ENCODE results near the gene PRSS36. TPM values are rescaled to one million over a fixed set of nuclear protein-coding genes. Genes with fewer than 3 reads are reported as not detected.

PRSS36 gene
- total and polyA plus RNA-seq, 12 donors: 0.30 to 3.4 (median 1.3) TPM

DNA sequence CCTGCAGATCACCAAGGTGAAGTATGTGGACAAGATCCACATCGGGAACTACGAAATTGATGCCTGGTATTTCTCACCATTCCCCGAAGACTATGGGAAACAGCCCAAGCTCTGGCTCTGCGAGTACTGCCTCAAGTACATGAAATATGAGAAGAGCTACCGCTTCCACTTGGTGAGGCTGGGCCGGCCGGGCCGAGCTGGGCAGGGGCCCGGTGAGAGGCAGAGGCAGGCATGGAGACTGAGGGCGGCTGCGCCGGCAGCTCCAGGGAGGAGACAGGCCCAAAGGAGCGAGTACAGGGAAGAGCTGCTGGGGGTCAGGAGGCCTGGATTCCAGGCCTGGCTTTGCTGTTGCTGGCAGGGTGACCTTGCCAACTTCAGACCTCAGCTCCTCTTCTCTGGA lies 22.7 kb downstream of the PRSS36 start:
- Histone ChIP-seq H3K9me3 (no peaks in the 10 kb centered on the region), H3K27me3 (no peaks in the 10 kb centered on the region), H3K27ac (peak overlapping the region in 4 of 10 donors; percentile 74 to 97 (median 79)), H3K4me3 (no peak overlapping the region), H3K4me1 (peaks cover 0 to 42% (median 24%) of the 10 kb centered on the region in 9 donors), H3K36me3 (peaks cover 0 to 99% (median 75%) of the 10 kb centered on the region in 9 donors)
- intact Hi-C loops (cut with DNase I): no loop called here
- WGBS, 2 donors: 86 to 89% methylated on average over 13 of the region's 13 CpGs
- DNase-seq (no peak), ATAC-seq (no peak)
- TF ChIP-seq, protein P1, sequence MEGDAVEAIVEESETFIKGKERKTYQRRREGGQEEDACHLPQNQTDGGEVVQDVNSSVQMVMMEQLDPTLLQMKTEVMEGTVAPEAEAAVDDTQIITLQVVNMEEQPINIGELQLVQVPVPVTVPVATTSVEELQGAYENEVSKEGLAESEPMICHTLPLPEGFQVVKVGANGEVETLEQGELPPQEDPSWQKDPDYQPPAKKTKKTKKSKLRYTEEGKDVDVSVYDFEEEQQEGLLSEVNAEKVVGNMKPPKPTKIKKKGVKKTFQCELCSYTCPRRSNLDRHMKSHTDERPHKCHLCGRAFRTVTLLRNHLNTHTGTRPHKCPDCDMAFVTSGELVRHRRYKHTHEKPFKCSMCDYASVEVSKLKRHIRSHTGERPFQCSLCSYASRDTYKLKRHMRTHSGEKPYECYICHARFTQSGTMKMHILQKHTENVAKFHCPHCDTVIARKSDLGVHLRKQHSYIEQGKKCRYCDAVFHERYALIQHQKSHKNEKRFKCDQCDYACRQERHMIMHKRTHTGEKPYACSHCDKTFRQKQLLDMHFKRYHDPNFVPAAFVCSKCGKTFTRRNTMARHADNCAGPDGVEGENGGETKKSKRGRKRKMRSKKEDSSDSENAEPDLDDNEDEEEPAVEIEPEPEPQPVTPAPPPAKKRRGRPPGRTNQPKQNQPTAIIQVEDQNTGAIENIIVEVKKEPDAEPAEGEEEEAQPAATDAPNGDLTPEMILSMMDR (IDR thresholded peaks at IDR 0.05): no peak

DNA sequence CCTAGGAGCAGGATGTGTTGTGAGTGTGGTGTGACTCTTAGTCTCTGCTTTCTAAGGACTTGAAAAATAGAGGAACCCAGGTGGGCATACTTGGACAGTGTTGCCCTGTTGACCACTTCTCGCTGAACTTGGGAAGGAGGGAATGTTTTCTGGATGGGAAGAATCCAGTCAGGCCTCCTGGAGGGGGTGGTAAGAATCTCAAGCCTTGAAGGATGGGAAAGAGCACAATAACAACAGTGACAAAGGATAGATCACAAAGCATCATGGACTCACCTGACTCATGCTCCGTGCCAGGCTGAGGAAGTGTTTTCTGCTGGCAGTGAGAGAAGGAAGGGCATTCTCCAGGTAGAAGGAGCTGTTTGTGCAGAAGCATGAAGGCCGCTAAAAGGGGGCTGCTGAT lies 24.0 kb downstream of the PRSS36 start:
- peaks cover 0 to 41% (median 24%) of the 10 kb centered on the region in 9 donors for H3K4me1 ChIP-seq
- TF ChIP-seq, protein P1 (IDR thresholded peaks at IDR 0.05): no peak
- H3K36me3 ChIP-seq: peaks cover 0 to 97% (median 75%) of the 10 kb centered on the region in 9 donors
- ATAC-seq: no peak
- H3K4me3 ChIP-seq: no peak overlapping the region
- H3K27ac ChIP-seq: peak overlapping the region in 1 of 10 donors; percentile 20
- intact Hi-C loops (cut with DNase I): no loop called here
- no peaks in the 10 kb centered on the region for H3K9me3 ChIP-seq
- H3K27me3 ChIP-seq: no peaks in the 10 kb centered on the region
- 96 to 98% methylated on average over 3 of the region's 3 CpGs for WGBS, 2 donors
- DNase-seq: no peak

DNA sequence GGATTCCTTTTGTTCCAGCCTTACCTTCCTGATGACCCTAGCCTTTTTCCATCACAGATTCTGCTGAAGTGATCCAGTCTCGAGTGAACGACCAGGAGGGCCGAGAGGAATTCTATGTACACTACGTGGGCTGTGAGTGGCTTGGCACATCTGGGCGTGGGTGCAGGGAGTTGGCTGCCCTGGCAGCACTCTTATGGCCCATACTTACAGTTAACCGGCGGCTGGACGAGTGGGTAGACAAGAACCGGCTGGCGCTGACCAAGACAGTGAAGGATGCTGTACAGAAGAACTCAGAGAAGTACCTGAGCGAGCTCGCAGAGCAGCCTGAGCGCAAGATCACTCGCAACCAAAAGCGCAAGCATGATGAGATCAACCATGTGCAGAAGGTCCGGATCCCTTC lies 29.7 kb downstream of the PRSS36 start:
- DNase-seq (no peak), ATAC-seq (no peak)
- Histone ChIP-seq H3K4me3 (no peak overlapping the region), H3K4me1 (peaks cover 0 to 39% (median 21%) of the 10 kb centered on the region in 9 donors), H3K27ac (peak overlapping the region in 2 of 10 donors; percentile 93 to 97), H3K27me3 (no peaks in the 10 kb centered on the region), H3K36me3 (peaks cover 0 to 65% (median 52%) of the 10 kb centered on the region in 9 donors), H3K9me3 (no peaks in the 10 kb centered on the region)
- 88 to 93% methylated on average over 16 of the region's 16 CpGs for WGBS, 2 donors
- intact Hi-C loops (cut with DNase I): no loop called here
- TF ChIP-seq, protein P1 (IDR thresholded peaks at IDR 0.05): no peak

DNA sequence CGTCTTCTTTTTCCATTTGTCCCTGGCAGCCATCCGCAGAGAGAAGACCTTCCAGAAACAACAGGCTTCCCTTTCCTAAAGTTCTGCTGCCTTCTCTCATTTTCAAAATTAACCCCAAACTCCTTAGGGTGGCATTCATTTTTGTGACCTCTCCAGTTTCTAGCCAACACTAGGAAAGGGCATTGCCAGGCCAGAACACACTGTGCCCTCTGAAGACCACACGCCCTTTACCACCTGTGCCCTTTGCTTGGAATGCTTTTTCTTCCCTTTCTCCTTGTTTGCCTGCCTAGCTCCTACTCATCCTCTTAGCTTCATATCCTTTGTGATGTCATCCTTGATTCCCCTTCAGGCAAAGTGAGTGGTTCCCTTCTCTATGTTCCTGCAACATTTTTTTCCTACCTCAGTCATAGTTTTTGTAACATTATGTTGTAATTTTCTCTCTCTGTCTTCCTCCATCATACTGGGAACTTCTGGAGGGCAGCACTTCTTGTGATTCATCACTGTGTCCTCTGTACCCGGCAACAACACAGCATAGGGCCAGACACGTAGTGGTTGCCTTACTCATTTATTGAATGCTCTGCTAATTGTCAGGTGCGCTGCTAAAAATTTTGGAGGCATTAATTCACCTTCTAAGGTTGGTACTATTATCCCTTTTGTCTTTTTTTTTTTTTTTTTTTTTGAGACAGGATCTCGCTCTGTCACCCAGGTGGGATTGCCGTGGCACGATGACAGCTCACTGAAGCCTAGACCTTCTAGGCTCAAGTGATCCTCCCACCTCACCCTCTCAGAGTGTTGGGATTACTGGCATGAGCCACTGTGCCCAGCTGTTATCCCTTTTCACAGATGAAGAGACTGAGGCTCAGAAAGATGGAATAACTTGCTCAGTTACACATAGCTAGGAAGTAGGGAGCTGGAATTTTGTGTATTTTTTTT lies 31.4 kb downstream of the PRSS36 start:
- no peak for DNase-seq
- Histone ChIP-seq H3K36me3 (peaks cover 0 to 48% (median 37%) of the 10 kb centered on the region in 9 donors), H3K4me3 (peak overlapping the region; percentile 44 to 87 (median 74)), H3K27ac (peak overlapping the region; percentile 91 to 98 (median 96)), H3K4me1 (peaks cover 2 to 53% (median 30%) of the 10 kb centered on the region in 9 donors), H3K9me3 (no peaks in the 10 kb centered on the region), H3K27me3 (no peaks in the 10 kb centered on the region)
- ATAC-seq: peak in 3 of 8 donors; percentile 2 to 13 (median 11)
- intact Hi-C loops (cut with DNase I): loop anchor here in 5 of 10 donors (1.0 to 10.0 kb wide), 4 partner anchors 20 to 336 kb away; partner anchors contain the start of genes ARMC5 (in 1 of the 5) and FUS (in 1 of the 5)
- TF ChIP-seq, protein P1 (IDR thresholded peaks at IDR 0.05): no peak
- WGBS, 2 donors: 52 to 58% methylated on average over 9 of the region's 9 CpGs

Data from heart right ventricle (tissue), 16 donors.